Esophagus squamous epithelium (tissue), 4 donors: ENCODE results near the gene PXYLP1.

Experiments
- POLR2A ChIP-seq, 4 donors: fragments of 450-650 bp; IDR thresholded peaks; one replicate each; pipeline ENCODE4 v1.6.1; 2017; ENCODE audit warnings: antibody characterized with exemption in 4 of 4, mild to moderate bottlenecking in 4 of 4, moderate library complexity in 3 of 4
- TF ChIP-seq, protein P1 (sequence below), 6 experiments: fragments of 450-650 bp in 4 of 6; fragments of 200-600 bp in 2 of 6; sonication (generic) in 2 of 6; IDR thresholded peaks; one replicate each; pipeline ENCODE4 v1.5.1; 2016 to 2019; ENCODE audit warnings: antibody characterized with exemption in 6 of 6, mild to moderate bottlenecking in 4 of 6, moderate library complexity in 4 of 6

DNA sequence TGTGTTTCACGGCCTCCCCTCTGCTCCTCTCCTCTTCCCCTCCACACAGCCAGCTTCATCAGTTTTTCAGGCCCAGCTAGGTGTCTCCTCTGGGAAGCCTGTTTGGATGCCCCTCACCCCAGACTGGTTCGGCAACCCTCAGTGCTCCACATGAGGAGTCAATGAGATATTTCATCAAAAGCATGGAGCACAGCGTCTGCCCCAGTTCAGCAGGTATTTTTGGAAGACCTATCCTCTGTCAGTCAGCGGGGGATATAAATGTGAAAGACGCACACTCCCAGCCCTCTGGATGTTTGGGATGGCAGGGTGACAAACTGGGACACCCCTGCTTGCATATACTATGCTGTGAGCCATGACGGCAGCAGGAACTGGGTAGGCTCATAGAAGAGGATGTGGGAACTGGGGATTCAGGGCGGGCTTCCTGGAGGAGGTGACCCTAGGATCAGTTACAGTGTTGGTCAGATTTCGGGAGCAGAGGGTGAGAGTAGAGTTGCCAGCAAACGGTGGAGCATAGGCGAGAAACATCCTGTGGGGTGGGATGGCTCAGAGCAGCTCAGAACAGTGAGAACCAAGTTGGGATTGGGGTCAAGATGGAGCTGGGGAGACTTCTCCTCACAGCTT lies 42.9 kb downstream of the PXYLP1 start:
- TF ChIP-seq, protein P1, sequence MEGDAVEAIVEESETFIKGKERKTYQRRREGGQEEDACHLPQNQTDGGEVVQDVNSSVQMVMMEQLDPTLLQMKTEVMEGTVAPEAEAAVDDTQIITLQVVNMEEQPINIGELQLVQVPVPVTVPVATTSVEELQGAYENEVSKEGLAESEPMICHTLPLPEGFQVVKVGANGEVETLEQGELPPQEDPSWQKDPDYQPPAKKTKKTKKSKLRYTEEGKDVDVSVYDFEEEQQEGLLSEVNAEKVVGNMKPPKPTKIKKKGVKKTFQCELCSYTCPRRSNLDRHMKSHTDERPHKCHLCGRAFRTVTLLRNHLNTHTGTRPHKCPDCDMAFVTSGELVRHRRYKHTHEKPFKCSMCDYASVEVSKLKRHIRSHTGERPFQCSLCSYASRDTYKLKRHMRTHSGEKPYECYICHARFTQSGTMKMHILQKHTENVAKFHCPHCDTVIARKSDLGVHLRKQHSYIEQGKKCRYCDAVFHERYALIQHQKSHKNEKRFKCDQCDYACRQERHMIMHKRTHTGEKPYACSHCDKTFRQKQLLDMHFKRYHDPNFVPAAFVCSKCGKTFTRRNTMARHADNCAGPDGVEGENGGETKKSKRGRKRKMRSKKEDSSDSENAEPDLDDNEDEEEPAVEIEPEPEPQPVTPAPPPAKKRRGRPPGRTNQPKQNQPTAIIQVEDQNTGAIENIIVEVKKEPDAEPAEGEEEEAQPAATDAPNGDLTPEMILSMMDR (IDR thresholded peaks at IDR 0.05), result no peak
- TF ChIP-seq POLR2A (IDR thresholded peaks at IDR 0.05), result no peak
